Measurements from ENCODE around the gene GPR162. TPM values are rescaled to one million over a fixed set of nuclear protein-coding genes. Genes with fewer than 3 reads are reported as not detected.

GPR162 gene
- total RNA-seq, 1 experiment from 2014 or later: 6.1 TPM

DNA sequence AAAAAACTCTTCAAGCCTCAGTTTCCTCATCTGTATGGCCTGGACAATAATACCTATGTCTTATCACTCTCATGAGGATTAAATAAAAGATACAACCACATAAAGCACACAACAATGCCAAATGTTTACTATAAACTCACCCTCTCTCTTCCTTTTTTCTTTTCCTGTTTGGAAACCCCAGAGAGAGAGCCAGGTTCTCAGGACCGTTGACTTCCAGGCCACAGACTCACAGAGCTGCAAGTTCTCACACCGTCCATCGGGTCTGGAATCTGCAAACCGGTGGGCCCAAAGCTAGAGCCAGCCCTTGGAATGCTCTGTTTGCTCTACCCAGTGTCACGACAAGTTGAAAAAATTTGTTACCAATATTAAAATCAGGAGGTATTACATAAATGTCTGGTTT lies 36.9 kb upstream of the GPR162 start:
- Histone ChIP-seq H3K4me1 (ENCODE audit: insufficient read depth, low read length) (peaks cover 4% of the 10 kb centered on the region; the same call in 1 of the 2 replicates), H3K4me2 (ENCODE audit: insufficient read depth, insufficient read length, low read length) (no peak overlapping the region), H3K14ac (ENCODE audit: insufficient read depth, low read length) (no peak overlapping the region), H3T11ph (ENCODE audit: low read length) (no peak overlapping the region), H2BK5ac (ENCODE audit: insufficient read length, low read length) (no peak overlapping the region), H3K23me2 (ENCODE audit: insufficient read length, low read depth, low read length, poor library complexity, severe bottlenecking) (no peaks in the 10 kb centered on the region), H3K79me1 (ENCODE audit: insufficient read depth, low read depth, low read length, poor library complexity, severe bottlenecking) (no peaks in the 10 kb centered on the region), H2BK120ac (ENCODE audit: low read depth, low read length, poor library complexity, severe bottlenecking) (no peak overlapping the region), H4K20me1 (ENCODE audit: control insufficient read depth, insufficient read depth, insufficient read length) (no peaks in the 10 kb centered on the region), H2AFZ (ENCODE audit: low read length) (no peak overlapping the region), H3K18ac (ENCODE audit: insufficient read length, low read depth, low read length) (no peak overlapping the region), H3K79me2 (ENCODE audit: insufficient read depth, low read length) (no peaks in the 10 kb centered on the region), H4K8ac (replicated peaks; ENCODE audit: insufficient read length, low read depth, low read length) (no peak overlapping the region), H3K9me3 (ENCODE audit: control insufficient read depth, low read depth, low read length) (no peaks in the 10 kb centered on the region), H2BK15ac (ENCODE audit: low read depth, low read length) (no peak overlapping the region), H3K56ac (ENCODE audit: insufficient read length, low read depth, low read length) (no peak overlapping the region), H3K27me3 (ENCODE audit: insufficient read depth, low read length) (no peaks in the 10 kb centered on the region), H3K4ac (ENCODE audit: low read depth, low read length) (no peak overlapping the region), H3K23ac (ENCODE audit: insufficient read length, low read depth, low read length) (no peak overlapping the region), H2AK5ac (ENCODE audit: insufficient read length, low read length) (no peak overlapping the region), H2BK20ac (ENCODE audit: low read depth, low read length, poor library complexity, severe bottlenecking) (no peak overlapping the region), H4K91ac (ENCODE audit: insufficient read length, low read depth, low read length) (no peak overlapping the region), H2BK12ac (ENCODE audit: insufficient read length, low read depth, low read length) (no peak overlapping the region), H3K27ac (ENCODE audit: insufficient read length, low read depth, low read length) (no peak overlapping the region), H4K5ac (ENCODE audit: insufficient read length, low read depth, low read length) (no peak overlapping the region), H3K9ac (ENCODE audit: extremely low read depth, insufficient read length, low read length) (no peak overlapping the region)
- no peak overlapping the region for H3K27ac Mint-ChIP-seq
- no CpG with 5 or more reads among the region's 5 CpGs for WGBS (ENCODE audit: extremely low coverage, insufficient read length, low lambda C conversion rate)
- DNase-seq: no peak
- no peaks in the 10 kb centered on the region for H3K36me3 Mint-ChIP-seq (ENCODE audit: insufficient read depth in 1 of 3, low read depth in 3 of 3)
- TF ChIP-seq, protein P1, sequence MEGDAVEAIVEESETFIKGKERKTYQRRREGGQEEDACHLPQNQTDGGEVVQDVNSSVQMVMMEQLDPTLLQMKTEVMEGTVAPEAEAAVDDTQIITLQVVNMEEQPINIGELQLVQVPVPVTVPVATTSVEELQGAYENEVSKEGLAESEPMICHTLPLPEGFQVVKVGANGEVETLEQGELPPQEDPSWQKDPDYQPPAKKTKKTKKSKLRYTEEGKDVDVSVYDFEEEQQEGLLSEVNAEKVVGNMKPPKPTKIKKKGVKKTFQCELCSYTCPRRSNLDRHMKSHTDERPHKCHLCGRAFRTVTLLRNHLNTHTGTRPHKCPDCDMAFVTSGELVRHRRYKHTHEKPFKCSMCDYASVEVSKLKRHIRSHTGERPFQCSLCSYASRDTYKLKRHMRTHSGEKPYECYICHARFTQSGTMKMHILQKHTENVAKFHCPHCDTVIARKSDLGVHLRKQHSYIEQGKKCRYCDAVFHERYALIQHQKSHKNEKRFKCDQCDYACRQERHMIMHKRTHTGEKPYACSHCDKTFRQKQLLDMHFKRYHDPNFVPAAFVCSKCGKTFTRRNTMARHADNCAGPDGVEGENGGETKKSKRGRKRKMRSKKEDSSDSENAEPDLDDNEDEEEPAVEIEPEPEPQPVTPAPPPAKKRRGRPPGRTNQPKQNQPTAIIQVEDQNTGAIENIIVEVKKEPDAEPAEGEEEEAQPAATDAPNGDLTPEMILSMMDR (conservative IDR thresholded peaks at IDR 0.05): no peak
- no peak overlapping the region; a peak in 1 of 5 replicates for H3K4me3 Mint-ChIP-seq
- H3K27me3 Mint-ChIP-seq (ENCODE audit: low read depth): peaks cover 10% of the 10 kb centered on the region
- no peaks in the 10 kb centered on the region for H3K9me3 Mint-ChIP-seq
- peaks cover 20 to 25% of the 10 kb centered on the region in 2 experiments for H3K4me1 Mint-ChIP-seq
